ENCODE data around the gene ZNF579.

Gene ZNF579

GRCh38 chr19:55613396-55613795 is 32.7 kb upstream of the ZNF579 start:
- DNase-seq (ENCODE audit: low read depth in 2 of 2): no peak

GRCh38 chr19:55611983-55612645 is 31.5 kb upstream of the ZNF579 start:
- DNase-seq (ENCODE audit: low read depth in 2 of 2): no peak

- DNase-seq (ENCODE audit: low read depth in 2 of 2): no peak
Observed at GRCh38 chr19:55611300-55611982, 30.8 kb upstream of the ZNF579 start.

- DNase-seq (ENCODE audit: low read depth in 2 of 2): no peak
Observed at GRCh38 chr19:55609326-55609725, 28.7 kb upstream of the ZNF579 start.

GRCh38 chr19:55606817-55607216 is 26.2 kb upstream of the ZNF579 start:
- no peak for DNase-seq (ENCODE audit: low read depth in 2 of 2)

GRCh38 chr19:55606471-55606787 is 25.8 kb upstream of the ZNF579 start:
- no peak for DNase-seq (ENCODE audit: low read depth in 2 of 2)

GRCh38 chr19:55605637-55606470 is 25.2 kb upstream of the ZNF579 start, which contains the start of gene ZNF865:
ZNF865 (plus strand) TSS chr19:55605647; CDS start chr19:55613619, 7,972 bp downstream.
- peak; percentile 29 to 34 for DNase-seq (ENCODE audit: low read depth in 2 of 2)

GRCh38 chr19:55605207-55605636 is 24.6 kb upstream of the ZNF579 start:
- DNase-seq (ENCODE audit: low read depth in 2 of 2): peak; percentile 96 to 97

- DNase-seq (ENCODE audit: low read depth in 2 of 2): no peak
Observed at GRCh38 chr19:55603581-55604292, 23.1 kb upstream of the ZNF579 start.

- no peak for DNase-seq (ENCODE audit: low read depth in 2 of 2)
Observed at GRCh38 chr19:55603115-55603514, 22.5 kb upstream of the ZNF579 start.

GRCh38 chr19:55602104-55603001 is 21.7 kb upstream of the ZNF579 start:
- no peak for DNase-seq (ENCODE audit: low read depth in 2 of 2)

- no peak for DNase-seq (ENCODE audit: low read depth in 2 of 2)
Observed at GRCh38 chr19:55601084-55601483, 20.4 kb upstream of the ZNF579 start.

- no peak for DNase-seq (ENCODE audit: low read depth in 2 of 2)
Observed at GRCh38 chr19:55600662-55601028, 20.0 kb upstream of the ZNF579 start.

GRCh38 chr19:55599842-55600661 is 19.4 kb upstream of the ZNF579 start, which contains the start of gene ZNF524:
ZNF524 (plus strand) TSS chr19:55600288; CDS start chr19:55602113, 1,825 bp downstream.
- peak; percentile 60 for DNase-seq (ENCODE audit: low read depth in 2 of 2)

- DNase-seq (ENCODE audit: low read depth in 2 of 2): peak; percentile 90 to 96
Observed at GRCh38 chr19:55599468-55599841, 18.8 kb upstream of the ZNF579 start, which contains the start of gene FIZ1. FIZ1 (minus strand) TSS chr19:55599517; CDS start chr19:55597865, 1,652 bp downstream.

- DNase-seq (ENCODE audit: low read depth in 2 of 2): peak; percentile 88 to 89
Observed at GRCh38 chr19:55598719-55599467, 18.2 kb upstream of the ZNF579 start.

- no peak for DNase-seq (ENCODE audit: low read depth in 2 of 2)
Observed at GRCh38 chr19:55598034-55598433, 17.4 kb upstream of the ZNF579 start.

GRCh38 chr19:55597501-55597921 is 16.9 kb upstream of the ZNF579 start:
- DNase-seq (ENCODE audit: low read depth in 2 of 2): no peak

- DNase-seq (ENCODE audit: low read depth in 2 of 2): no peak
Observed at GRCh38 chr19:55596304-55596703, 15.7 kb upstream of the ZNF579 start.

Measured in stimulated activated CD4-positive, alpha-beta T cell treated with anti-CD3 and anti-CD28 coated beads, Interleukin-1b, Interleukin-23, amount 100 ng/mL, for 1 hour (primary cell).